SK-N-SH treated with all-trans-retinoic acid at 6 μM for 48 hours (cell line): ENCODE results near the gene SPIRE2.

Experiments
- ATAC-seq: fragments of 200-7000 bp; cut with Tn5 transposase; 3 replicates; pipeline ENCODE4 v1.9.1; 2020; ENCODE audit warnings: mild to moderate bottlenecking, moderate library complexity
- ARNTL ChIP-seq: fragments of 450-650 bp; formaldehyde crosslinking; IDR thresholded peaks from 2 replicates; pipeline ENCODE4 v1.5.0; 2020; ENCODE audit warnings: low read depth, mild to moderate bottlenecking, moderate library complexity, borderline replicate concordance
- BACH2 ChIP-seq: fragments of 250-450 bp; sonication (Bioruptor Pico); IDR thresholded peaks from 2 replicates; pipeline ENCODE4 v1.9.0; 2021; ENCODE audit warnings: mild to moderate bottlenecking, borderline replicate concordance
- CREB5 ChIP-seq: fragments of 250-450 bp; sonication (Bioruptor Pico); IDR thresholded peaks from 2 replicates; pipeline ENCODE4 v1.5.1; 2020; ENCODE audit warnings: low read depth, mild to moderate bottlenecking, moderate library complexity
- CSRNP3 ChIP-seq: fragments of 250-450 bp; sonication (Bioruptor Pico); IDR thresholded peaks from 2 replicates; pipeline ENCODE4 v1.5.1; 2021; ENCODE audit warnings: mild to moderate bottlenecking, moderate library complexity
- ESRRG ChIP-seq: fragments of 250-450 bp; sonication (Bioruptor Pico); IDR thresholded peaks from 2 replicates; pipeline ENCODE4 v1.6.1; 2021; ENCODE audit warnings: mild to moderate bottlenecking
- ISL1 ChIP-seq: fragments of 250-450 bp; sonication (Bioruptor Pico); IDR thresholded peaks from 2 replicates; pipeline ENCODE4 v2.1.2; 2022; ENCODE audit warnings: mild to moderate bottlenecking, moderate library complexity
- PPARA ChIP-seq: fragments of 250-450 bp; sonication (Bioruptor Pico); IDR thresholded peaks from 2 replicates; pipeline ENCODE4 v1.5.0; 2020; ENCODE audit warnings: mild to moderate bottlenecking, borderline replicate concordance
- RARB ChIP-seq: fragments of 250-450 bp; sonication (Bioruptor Pico); IDR thresholded peaks from 2 replicates; pipeline ENCODE4 v1.8.0; 2021; ENCODE audit warnings: mild to moderate bottlenecking, moderate library complexity
- SNAI2 ChIP-seq: fragments of 250-450 bp; sonication (Bioruptor Pico); IDR thresholded peaks from 2 replicates; pipeline ENCODE4 v1.5.0; 2020; ENCODE audit warnings: mild to moderate bottlenecking, moderate library complexity
- TCF4 ChIP-seq: fragments of 250-450 bp; sonication (Bioruptor Pico); IDR thresholded peaks from 2 replicates; pipeline ENCODE4 v1.8.0; 2021; ENCODE audit warnings: mild to moderate bottlenecking, moderate library complexity, borderline replicate concordance
- TOX ChIP-seq: fragments of 250-450 bp; sonication (Bioruptor Pico); IDR thresholded peaks from 2 replicates; pipeline ENCODE4 v1.8.0; 2021; ENCODE audit warnings: mild to moderate bottlenecking, moderate library complexity, borderline replicate concordance
- ZFP3 ChIP-seq: fragments of 250-450 bp; sonication (Bioruptor Pico); IDR thresholded peaks from 2 replicates; pipeline ENCODE4 v1.5.0; 2020; ENCODE audit warnings: mild to moderate bottlenecking, moderate library complexity
- ZFP30 ChIP-seq: fragments of 450-650 bp; formaldehyde crosslinking; IDR thresholded peaks from 2 replicates; pipeline ENCODE4 v1.5.0; 2022; ENCODE audit warnings: mild to moderate bottlenecking, moderate library complexity
- ZNF8 ChIP-seq: fragments of 450-650 bp; formaldehyde crosslinking; IDR thresholded peaks from 2 replicates; pipeline ENCODE4 v1.5.0; 2020; ENCODE audit warnings: mild to moderate bottlenecking, moderate library complexity
- TF ChIP-seq, protein P1 (sequence below): fragments of 250-450 bp; sonication (Bioruptor Pico); IDR thresholded peaks from 2 replicates; pipeline ENCODE4 v1.5.0; 2020; ENCODE audit warnings: mild to moderate bottlenecking, moderate library complexity

The SPIRE2 gene

GRCh38 chr16:89785523-89786155 lies 42.6 kb upstream of the SPIRE2 start:
- ATAC-seq, result no peak
- TF ChIP-seq BACH2 (CRISPR knock-in tag) (no peak), ISL1 (CRISPR knock-in tag) (no peak), PPARA (CRISPR knock-in tag) (no peak), SNAI2 (CRISPR knock-in tag) (no peak), ESRRG (CRISPR knock-in tag) (no peak), RARB (no peak)

DNA sequence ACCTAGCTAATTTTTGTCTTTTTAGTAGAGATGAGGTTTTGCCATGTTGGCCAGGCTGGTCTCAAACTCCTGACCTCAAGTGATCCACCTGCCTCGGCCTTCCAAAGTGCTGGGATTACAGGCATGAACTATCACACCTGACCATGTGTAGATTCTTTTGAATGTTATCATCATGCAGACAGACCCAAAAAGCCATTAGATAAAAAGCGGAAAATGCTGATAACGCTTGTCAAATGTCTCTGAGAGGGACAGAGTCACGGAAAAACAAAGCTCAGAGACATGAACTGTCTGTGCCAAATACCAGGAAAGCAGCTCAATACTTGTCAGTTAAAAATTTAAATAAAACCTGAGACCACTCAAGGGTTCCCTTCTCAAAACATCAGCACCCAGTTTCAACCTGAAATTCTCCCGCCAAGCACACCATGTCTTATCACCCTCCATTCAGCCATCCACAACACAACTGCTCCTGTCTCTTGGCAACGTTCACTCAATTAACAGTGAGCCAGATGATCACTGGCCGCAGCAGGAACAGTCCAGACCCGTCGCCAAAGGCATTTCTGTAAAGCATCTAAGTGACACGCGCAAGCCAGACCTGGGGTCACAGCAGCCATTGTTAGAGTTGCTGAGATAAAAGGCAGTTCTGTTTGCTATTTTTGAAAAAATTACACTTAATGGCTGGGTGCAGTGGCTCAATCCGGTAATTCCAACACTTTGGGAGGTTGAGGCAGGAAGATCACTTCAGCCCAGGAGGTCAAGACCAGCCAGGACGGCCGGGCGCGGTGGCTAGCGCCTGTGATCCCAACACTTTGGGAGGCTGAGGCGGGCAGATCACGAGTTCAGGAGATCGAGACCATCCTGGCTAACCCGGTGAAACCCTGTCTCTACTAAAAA lies 41.6 kb upstream of the SPIRE2 start:
- TF ChIP-seq ZNF8 (CRISPR knock-in tag) (no peak), ZFP30 (CRISPR knock-in tag) (no peak), TCF4 (CRISPR knock-in tag) (peak; percentile 95), CREB5 (CRISPR knock-in tag) (no peak), SNAI2 (CRISPR knock-in tag) (no peak)
- TF ChIP-seq, protein P1, sequence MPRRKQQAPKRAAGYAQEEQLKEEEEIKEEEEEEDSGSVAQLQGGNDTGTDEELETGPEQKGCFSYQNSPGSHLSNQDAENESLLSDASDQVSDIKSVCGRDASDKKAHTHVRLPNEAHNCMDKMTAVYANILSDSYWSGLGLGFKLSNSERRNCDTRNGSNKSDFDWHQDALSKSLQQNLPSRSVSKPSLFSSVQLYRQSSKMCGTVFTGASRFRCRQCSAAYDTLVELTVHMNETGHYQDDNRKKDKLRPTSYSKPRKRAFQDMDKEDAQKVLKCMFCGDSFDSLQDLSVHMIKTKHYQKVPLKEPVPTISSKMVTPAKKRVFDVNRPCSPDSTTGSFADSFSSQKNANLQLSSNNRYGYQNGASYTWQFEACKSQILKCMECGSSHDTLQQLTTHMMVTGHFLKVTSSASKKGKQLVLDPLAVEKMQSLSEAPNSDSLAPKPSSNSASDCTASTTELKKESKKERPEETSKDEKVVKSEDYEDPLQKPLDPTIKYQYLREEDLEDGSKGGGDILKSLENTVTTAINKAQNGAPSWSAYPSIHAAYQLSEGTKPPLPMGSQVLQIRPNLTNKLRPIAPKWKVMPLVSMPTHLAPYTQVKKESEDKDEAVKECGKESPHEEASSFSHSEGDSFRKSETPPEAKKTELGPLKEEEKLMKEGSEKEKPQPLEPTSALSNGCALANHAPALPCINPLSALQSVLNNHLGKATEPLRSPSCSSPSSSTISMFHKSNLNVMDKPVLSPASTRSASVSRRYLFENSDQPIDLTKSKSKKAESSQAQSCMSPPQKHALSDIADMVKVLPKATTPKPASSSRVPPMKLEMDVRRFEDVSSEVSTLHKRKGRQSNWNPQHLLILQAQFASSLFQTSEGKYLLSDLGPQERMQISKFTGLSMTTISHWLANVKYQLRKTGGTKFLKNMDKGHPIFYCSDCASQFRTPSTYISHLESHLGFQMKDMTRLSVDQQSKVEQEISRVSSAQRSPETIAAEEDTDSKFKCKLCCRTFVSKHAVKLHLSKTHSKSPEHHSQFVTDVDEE, result no peak
- peak; percentile 30; the same call in 1 of the 3 replicates for ATAC-seq

- TF ChIP-seq ESRRG (CRISPR knock-in tag), result no peak
- TF ChIP-seq PPARA (CRISPR knock-in tag), result no peak
- no peak for TF ChIP-seq BACH2 (CRISPR knock-in tag)
- TF ChIP-seq, protein P1, result no peak
- TF ChIP-seq ARNTL, result no peak
- no peak for TF ChIP-seq ZFP3
- TF ChIP-seq CSRNP3 (CRISPR knock-in tag), result no peak
- no peak for TF ChIP-seq TOX (CRISPR knock-in tag)
- no peak for TF ChIP-seq CREB5 (CRISPR knock-in tag)
- ATAC-seq, result no peak
Measured at GRCh38 chr16:89787365-89787805, 40.9 kb upstream of the SPIRE2 start.
